ENCODE measurements around the gene NRG3. TPM values are rescaled to one million over a fixed set of nuclear protein-coding genes. Genes with fewer than 3 reads are reported as not detected.

The NRG3 gene
- total RNA-seq, 1 donor from 2014 or later: 6.1 TPM

DNA sequence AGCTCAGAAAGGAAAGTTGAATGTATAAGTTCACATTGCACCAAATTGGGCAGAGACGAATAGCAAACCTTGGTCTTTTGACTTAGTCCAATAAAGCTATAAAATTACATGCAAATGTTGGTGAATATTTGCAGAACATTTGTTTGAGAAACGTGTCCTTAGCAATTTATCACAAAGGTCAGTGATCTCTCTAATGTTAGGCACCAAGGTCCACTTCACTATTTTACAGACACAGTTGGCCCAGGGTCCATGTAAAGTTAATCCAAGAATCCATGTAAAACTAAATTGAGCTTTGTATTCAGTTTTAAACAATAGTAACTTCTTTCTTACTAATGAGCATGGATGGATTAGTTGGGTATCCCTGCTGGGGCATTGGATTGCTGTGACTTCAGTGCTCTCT, 617.7 kb downstream of the NRG3 start:
- Mint-ChIP-seq H3K36me3 (no peaks in the 10 kb centered on the region), H3K9me3 (no peaks in the 10 kb centered on the region), H3K4me3 (no peak overlapping the region), H3K4me1 (ENCODE audit: unreplicated experiment) (no peaks in the 10 kb centered on the region), H3K27me3 (no peaks in the 10 kb centered on the region), H3K27ac (no peak overlapping the region)
- DNase-seq (ENCODE audit: extremely low spot score, unreplicated experiment): no peak
- TF ChIP-seq CTCF (conservative IDR thresholded peaks at IDR 0.05): no peak

DNA sequence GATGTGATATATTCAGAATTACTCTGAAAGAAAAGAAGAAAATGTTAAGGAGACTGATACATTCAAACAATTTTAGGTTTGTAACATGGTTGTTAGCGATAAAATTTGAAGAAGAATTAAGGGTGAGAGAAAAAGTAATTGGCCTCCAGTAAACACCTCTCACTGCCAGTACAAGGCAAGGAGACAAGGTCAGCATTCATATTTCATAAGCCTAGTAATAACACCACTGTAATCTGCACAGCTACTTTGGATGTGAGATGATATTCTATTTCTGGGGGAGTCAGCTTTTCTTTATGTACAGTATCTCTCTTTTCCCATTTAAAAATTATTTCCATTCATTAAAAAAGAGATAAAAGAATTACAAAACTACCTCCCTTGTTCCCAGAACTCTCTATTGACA, 621.1 kb downstream of the NRG3 start:
- H3K4me1 Mint-ChIP-seq (ENCODE audit: unreplicated experiment): no peaks in the 10 kb centered on the region
- no peaks in the 10 kb centered on the region for H3K36me3 Mint-ChIP-seq
- no peak for TF ChIP-seq CTCF (conservative IDR thresholded peaks at IDR 0.05)
- no peaks in the 10 kb centered on the region for H3K9me3 Mint-ChIP-seq
- H3K27ac Mint-ChIP-seq: no peak overlapping the region
- no peak for DNase-seq (ENCODE audit: extremely low spot score, unreplicated experiment)
- no peaks in the 10 kb centered on the region for H3K27me3 Mint-ChIP-seq
- no peak overlapping the region for H3K4me3 Mint-ChIP-seq

GRCh38 chr10:82497439-82497838, 622.4 kb downstream of the NRG3 start:
- no peak for DNase-seq (ENCODE audit: extremely low spot score, unreplicated experiment)
- H3K27me3 Mint-ChIP-seq: no peaks in the 10 kb centered on the region
- H3K4me1 Mint-ChIP-seq (ENCODE audit: unreplicated experiment): no peaks in the 10 kb centered on the region
- H3K9me3 Mint-ChIP-seq: no peaks in the 10 kb centered on the region
- H3K36me3 Mint-ChIP-seq: no peaks in the 10 kb centered on the region
- H3K4me3 Mint-ChIP-seq: no peak overlapping the region
- TF ChIP-seq CTCF (conservative IDR thresholded peaks at IDR 0.05): no peak
- H3K27ac Mint-ChIP-seq: no peak overlapping the region

- TF ChIP-seq CTCF (conservative IDR thresholded peaks at IDR 0.05): no peak
- no peak overlapping the region for H3K4me3 Mint-ChIP-seq
- no peaks in the 10 kb centered on the region for H3K4me1 Mint-ChIP-seq (ENCODE audit: unreplicated experiment)
- no peaks in the 10 kb centered on the region for H3K9me3 Mint-ChIP-seq
- H3K36me3 Mint-ChIP-seq: no peaks in the 10 kb centered on the region
- H3K27me3 Mint-ChIP-seq: no peaks in the 10 kb centered on the region
- no peak overlapping the region for H3K27ac Mint-ChIP-seq
- no peak for DNase-seq (ENCODE audit: extremely low spot score, unreplicated experiment)
Measured at GRCh38 chr10:82498976-82499375, 624.0 kb downstream of the NRG3 start.

DNA sequence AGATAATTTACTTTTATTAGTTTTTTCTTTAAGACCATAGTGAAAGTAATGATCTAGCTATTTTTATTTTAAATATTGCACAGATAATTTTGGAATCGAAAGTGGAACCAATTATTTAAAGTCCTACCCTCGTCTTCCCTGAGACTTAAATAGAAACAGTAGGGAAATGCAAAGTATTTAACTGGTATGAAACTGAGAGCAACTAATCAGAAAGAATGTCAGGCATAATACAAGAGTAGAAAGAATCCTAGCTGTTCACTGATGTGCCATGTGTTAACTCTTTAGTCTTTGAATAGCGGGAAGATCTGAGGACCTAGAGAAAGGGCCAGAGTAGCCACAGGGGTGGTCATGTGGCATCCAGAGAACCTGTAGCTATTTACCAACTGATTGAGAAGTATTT, 630.0 kb downstream of the NRG3 start:
- Mint-ChIP-seq H3K36me3 (no peaks in the 10 kb centered on the region), H3K9me3 (no peaks in the 10 kb centered on the region), H3K27ac (no peak overlapping the region), H3K4me3 (no peak overlapping the region), H3K4me1 (ENCODE audit: unreplicated experiment) (no peaks in the 10 kb centered on the region), H3K27me3 (peaks cover 3% of the 10 kb centered on the region)
- no peak for TF ChIP-seq CTCF (conservative IDR thresholded peaks at IDR 0.05)
- DNase-seq (ENCODE audit: extremely low spot score, unreplicated experiment): no peak

Data from type B pancreatic cell (in vitro differentiated cells).